Medulla oblongata (tissue), 1 donor: Measurements from ENCODE around the gene MRPS18A.
A peak's percentile ranks its signal among the peaks of the same experiment; 100 is the strongest.
"Not testable (repeated sequence)": the region's sequence is repeated elsewhere in the genome, so short reads cannot be mapped to it uniquely, and the experiment has no call there.

Source experiments
- DNase-seq: peaks from one replicate; pipeline ENCODE4 v3.0.0-alpha.2; 2015; ENCODE audit errors: extremely low spot score

The MRPS18A gene

GRCh38 chr6:43671011-43671800 is 16.4 kb downstream of the MRPS18A start:
- no peak for DNase-seq

GRCh38 chr6:43670623-43670986 is 17.0 kb downstream of the MRPS18A start:
- DNase-seq = no peak

DNA sequence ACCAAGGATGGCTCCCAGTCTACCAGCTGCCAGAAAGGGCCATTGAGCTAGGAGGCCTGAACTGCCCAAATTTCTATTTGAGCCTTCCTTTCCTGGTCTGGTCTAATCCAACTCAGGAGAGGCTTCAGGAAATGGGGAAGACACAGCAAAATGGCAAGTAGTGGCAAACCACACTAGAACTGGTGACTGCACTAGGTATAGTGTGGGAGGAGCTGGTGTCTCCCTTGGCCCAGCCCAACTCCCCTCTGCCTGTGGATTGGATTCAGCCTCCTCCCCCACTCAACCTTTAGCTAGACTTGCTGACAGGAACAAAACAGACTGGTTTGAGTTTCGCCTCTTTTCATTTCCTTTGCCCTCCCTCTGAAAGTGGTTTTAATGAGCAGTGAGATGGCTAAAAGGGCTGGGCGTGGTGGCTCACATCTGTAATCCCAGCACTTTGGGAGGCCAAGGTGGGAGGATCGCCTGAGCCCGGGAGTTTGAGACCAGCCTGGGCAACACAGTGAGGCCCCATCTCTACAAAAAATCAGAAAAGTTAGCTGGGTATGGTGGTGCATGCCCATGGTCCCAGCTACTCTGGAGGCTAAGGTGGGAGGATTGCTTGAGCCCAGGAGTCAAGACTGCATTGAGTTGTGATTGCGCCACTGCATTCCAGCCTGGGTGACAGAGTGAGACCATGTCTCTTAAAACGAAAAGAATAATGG is 17.5 kb downstream of the MRPS18A start:
- no peak for DNase-seq

- peak; percentile 75 for DNase-seq
Observed at GRCh38 chr6:43669050-43669921, 18.3 kb downstream of the MRPS18A start.

- DNase-seq = peak; percentile 42
Observed at GRCh38 chr6:43668151-43669028, 19.2 kb downstream of the MRPS18A start.

- DNase-seq = peak; percentile 85
Observed at GRCh38 chr6:43667245-43668150, 20.1 kb downstream of the MRPS18A start.

GRCh38 chr6:43666196-43666920 is 21.2 kb downstream of the MRPS18A start:
- DNase-seq = no peak

DNA sequence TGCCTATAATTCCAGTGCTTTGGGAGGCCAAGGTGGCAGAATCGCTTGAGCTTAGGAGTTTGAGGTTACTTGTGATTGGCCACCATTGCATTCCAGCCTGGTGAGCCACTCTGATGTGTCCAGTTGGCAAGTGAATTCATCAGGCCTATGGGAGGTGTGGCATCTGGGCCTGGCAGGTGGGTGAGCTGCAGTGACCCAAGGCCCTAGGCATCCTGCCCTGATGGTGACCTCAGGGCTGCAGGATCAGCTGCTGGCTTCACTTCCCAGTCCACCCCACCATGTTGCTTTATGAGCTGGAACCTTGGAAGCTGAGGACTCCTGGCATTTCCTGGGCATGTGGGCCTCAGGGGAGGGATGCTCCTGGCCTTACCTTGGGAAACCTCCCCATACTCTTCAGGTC is 22.2 kb downstream of the MRPS18A start:
- DNase-seq = no peak

- DNase-seq = not testable (repeated sequence)
Observed at GRCh38 chr6:43662948-43663347, 24.6 kb downstream of the MRPS18A start.

- DNase-seq = no peak
Observed at GRCh38 chr6:43658161-43658560, 29.4 kb downstream of the MRPS18A start.

DNA sequence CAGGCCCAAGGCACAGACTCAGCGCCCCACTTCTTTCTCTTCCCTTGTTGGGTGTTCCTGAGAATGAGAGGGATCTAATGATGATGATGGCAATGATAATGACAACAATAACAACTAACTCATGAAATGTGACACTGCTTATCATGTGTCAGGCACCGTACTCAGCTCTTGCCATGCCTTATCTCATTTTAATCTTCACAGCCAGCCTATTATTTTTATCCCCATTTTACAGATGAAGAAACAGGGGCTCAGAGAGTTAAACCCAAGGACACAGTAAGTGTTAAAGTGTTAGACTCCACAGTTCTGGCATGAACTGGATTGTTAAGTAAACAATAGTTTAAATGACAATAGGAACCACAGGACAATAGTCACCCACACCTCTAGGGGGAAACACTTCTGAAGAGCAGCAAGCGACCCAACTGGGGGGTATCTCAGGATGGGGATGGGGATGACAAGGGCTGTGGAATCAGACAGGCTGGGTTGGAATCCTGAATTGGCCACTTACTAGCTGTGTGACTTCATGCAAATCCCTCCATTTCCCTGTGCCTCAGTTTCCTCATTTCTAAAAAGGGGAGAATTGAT is 30.3 kb downstream of the MRPS18A start:
- no peak for DNase-seq

DNA sequence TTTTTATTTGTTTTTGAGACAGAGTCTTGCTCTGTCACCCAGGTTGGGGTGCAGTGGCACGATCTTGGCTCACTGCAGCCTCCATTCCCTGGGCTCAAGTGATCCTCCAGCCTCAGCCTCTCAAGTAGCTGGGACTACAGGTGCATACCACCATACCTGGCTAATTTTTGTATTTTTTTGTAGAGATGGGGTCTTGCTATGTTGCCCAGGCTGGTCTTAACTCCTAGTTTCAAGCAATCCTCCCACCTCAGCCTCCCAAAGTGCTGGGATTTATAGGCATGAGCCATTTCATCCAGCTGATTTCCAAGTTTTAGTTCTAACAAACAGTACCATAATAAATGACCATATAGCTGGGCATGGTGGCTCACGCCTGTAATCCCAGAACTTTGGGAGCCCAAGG is 34.8 kb downstream of the MRPS18A start:
- DNase-seq = not testable (repeated sequence)

GRCh38 chr6:43648248-43648647 is 39.3 kb downstream of the MRPS18A start:
- DNase-seq = no peak

- no peak for DNase-seq
Observed at GRCh38 chr6:43647613-43648012, 40.0 kb downstream of the MRPS18A start.

- DNase-seq = no peak
Observed at GRCh38 chr6:43645613-43645964, 42.0 kb downstream of the MRPS18A start.

DNA sequence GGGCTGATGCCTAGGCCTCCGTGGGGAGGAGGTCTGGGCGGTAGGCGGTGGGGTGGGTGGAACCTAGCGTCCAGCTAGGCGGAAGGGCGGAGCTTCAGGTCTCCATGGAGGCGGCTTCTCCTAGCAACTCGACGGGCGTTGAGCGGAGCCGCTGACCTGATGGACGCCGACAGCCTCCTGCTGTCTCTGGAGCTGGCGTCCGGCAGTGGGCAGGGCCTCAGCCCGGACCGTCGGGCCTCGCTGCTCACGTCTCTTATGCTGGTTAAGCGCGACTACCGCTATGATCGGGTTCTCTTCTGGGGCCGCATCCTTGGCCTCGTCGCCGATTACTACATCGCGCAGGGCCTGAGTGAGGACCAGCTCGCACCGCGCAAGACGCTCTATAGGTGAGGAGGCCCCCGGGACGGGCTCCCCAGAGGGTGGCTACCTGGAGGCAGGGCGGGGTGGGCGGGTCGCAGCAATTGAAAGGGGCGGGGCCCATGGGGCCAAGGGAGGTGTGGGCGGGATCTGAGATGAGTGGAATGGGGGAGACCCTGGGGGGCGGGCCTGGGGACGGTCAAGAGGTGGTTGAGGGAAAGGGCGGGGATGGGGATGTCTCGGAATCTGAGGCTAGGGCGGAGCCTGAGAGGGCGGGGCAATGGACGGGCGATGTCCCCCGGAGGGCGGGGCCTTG is 42.5 kb downstream of the MRPS18A start, which contains the start of gene RSPH9:
Gene RSPH9 (plus strand): TSS at position 97 of the 673 bp plus-strand sequence. CDS start 63 bp downstream, at position 160.
- DNase-seq = no peak

DNA sequence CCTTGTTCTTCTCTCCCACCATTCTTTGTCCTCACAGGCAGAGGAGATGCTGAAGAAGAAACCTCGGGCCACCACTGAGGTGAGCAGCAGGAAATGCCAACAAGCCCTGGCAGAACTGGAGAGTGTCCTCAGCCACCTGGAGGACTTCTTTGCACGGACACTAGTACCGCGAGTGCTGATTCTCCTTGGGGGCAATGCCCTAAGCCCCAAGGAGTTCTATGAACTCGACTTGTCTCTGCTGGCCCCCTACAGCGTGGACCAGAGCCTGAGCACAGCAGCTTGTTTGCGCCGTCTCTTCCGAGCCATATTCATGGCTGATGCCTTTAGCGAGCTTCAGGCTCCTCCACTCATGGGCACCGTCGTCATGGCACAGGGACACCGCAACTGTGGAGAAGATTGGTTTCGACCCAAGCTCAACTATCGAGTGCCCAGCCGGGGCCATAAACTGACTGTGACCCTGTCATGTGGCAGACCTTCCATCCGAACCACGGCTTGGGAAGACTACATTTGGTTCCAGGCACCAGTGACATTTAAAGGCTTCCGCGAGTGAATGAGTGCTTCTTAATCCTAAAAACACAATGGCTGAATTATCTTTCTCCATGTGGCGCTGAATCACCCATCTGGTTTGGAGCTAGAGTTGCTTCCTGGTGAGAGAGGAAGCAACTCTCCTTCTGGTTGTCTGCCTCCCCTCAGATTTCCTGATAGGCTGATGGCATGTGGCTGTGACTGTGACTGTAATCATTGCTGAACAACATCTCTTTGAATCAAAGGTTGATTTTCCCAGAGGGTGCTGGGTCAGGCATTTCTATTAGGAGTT is 47.4 kb downstream of the MRPS18A start:
- DNase-seq = peak; percentile 22

- no peak for DNase-seq
Observed at GRCh38 chr6:43636308-43636659, 51.3 kb downstream of the MRPS18A start.
